HepG2 (cell line): ENCODE results near the gene GPR6. TPM values are rescaled to one million over a fixed set of nuclear protein-coding genes. Genes with fewer than 3 reads are reported as not detected.
A peak's percentile ranks its signal among the peaks of the same experiment; 100 is the strongest.

Source experiments
- DPF2 ChIP-seq: sonication (generic); formaldehyde crosslinking; IDR thresholded peaks from 2 replicates; pipeline ENCODE4 v1.4.0; 2020; ENCODE audit warnings: mild to moderate bottlenecking, low read depth, missing genetic modification reagents, borderline replicate concordance
- NFKBIZ ChIP-seq: IDR thresholded peaks from 2 replicates; pipeline ENCODE4 v1.6.1; 2018; ENCODE audit warnings: missing genetic modification reagents, missing compliant biosample characterization
- SKIL ChIP-seq: sonication (generic); formaldehyde crosslinking; IDR thresholded peaks from 2 replicates; pipeline ENCODE4 v1.8.0; 2022; ENCODE audit warnings: missing genetic modification reagents, mild to moderate bottlenecking, moderate library complexity, borderline replicate concordance
- SP5 ChIP-seq: IDR thresholded peaks from 2 replicates; pipeline ENCODE4 v1.6.1; 2016; ENCODE audit warnings: low read depth, borderline replicate concordance
- SRY ChIP-seq: sonication (generic); formaldehyde crosslinking; IDR thresholded peaks from 2 replicates; pipeline ENCODE4 v1.8.0; 2022; ENCODE audit warnings: mild to moderate bottlenecking, missing genetic modification reagents
- TEAD3 ChIP-seq: optimal IDR thresholded peaks from 2 replicates; pipeline ENCODE3; 2016; ENCODE audit warnings: borderline replicate concordance
- TSC22D2 ChIP-seq: sonication (generic); formaldehyde crosslinking; IDR thresholded peaks from 2 replicates; pipeline ENCODE4 v1.5.1; 2020; ENCODE audit warnings: missing genetic modification reagents, mild to moderate bottlenecking, borderline replicate concordance
- ZMYM4 ChIP-seq: sonication (generic); formaldehyde crosslinking; IDR thresholded peaks from 2 replicates; pipeline ENCODE4 v1.8.1; 2023; ENCODE audit warnings: mild to moderate bottlenecking, missing genetic modification reagents
- ZNF251 ChIP-seq: sonication (generic); formaldehyde crosslinking; IDR thresholded peaks from 2 replicates; pipeline ENCODE4 v1.9.0; 2021; ENCODE audit warnings: mild to moderate bottlenecking, missing genetic modification reagents
- ZNF446 ChIP-seq: sonication (generic); formaldehyde crosslinking; IDR thresholded peaks from 2 replicates; pipeline ENCODE4 v1.5.0; 2020; ENCODE audit warnings: mild to moderate bottlenecking, missing genetic modification reagents
- ZNF460 ChIP-seq: sonication (generic); formaldehyde crosslinking; IDR thresholded peaks from 2 replicates; pipeline ENCODE4 v1.5.1; 2020; ENCODE audit warnings: missing genetic modification reagents, mild to moderate bottlenecking, borderline replicate concordance
- ZNF615 ChIP-seq: sonication (generic); formaldehyde crosslinking; IDR thresholded peaks from 2 replicates; pipeline ENCODE4 v1.5.0; 2020; ENCODE audit warnings: mild to moderate bottlenecking, missing genetic modification reagents, borderline replicate concordance
- ZNF660 ChIP-seq: sonication (generic); formaldehyde crosslinking; IDR thresholded peaks from 2 replicates; pipeline ENCODE4 v1.5.1; 2020; ENCODE audit warnings: mild to moderate bottlenecking, low read depth, missing genetic modification reagents, borderline replicate concordance
- ZNF678 ChIP-seq: sonication (generic); formaldehyde crosslinking; IDR thresholded peaks from 2 replicates; pipeline ENCODE4 v1.4.0; 2020; ENCODE audit warnings: mild to moderate bottlenecking, missing genetic modification reagents
- polyA plus RNA-seq, 8 experiments: library from polyadenylated mRNA; depleted of rRNA in 3 of 8; stranded (reverse) in 7 of 8; unstranded in 1 of 8; fragments of >200 nt; fragmentation: Illumina TruSeq in 4 of 8; extraction: Trizol in 4 of 8; gene quantifications; 2 replicates each; pipeline versions ENCODE4 v1.2.1 to v1.2.3, GENCODE V29; 2011 to 2016; ENCODE audit warnings: low read depth in 4 of 8, missing spikeins in 1 of 8, mixed read lengths in 1 of 8; ENCODE audit not compliant: insufficient read depth in 1 of 8
- total RNA-seq, 5 experiments: library from RNA; depleted of rRNA; stranded (reverse); fragments of >200 nt; fragmentation: Illumina TruSeq; extraction: Trizol; gene quantifications; 2 replicates each; pipeline ENCODE4 v1.2.3, GENCODE V29; 2016; ENCODE audit warnings: low read depth in 1 of 5
- TF ChIP-seq, protein P1 (sequence below): IDR thresholded peaks from 2 replicates; pipeline ENCODE4 v1.6.1; 2016; ENCODE audit warnings: mild to moderate bottlenecking
- TF ChIP-seq, protein P2 (sequence below): sonication (generic); formaldehyde crosslinking; IDR thresholded peaks from 2 replicates; pipeline ENCODE4 v1.5.0; 2020; ENCODE audit warnings: mild to moderate bottlenecking, missing genetic modification reagents, borderline replicate concordance

The GPR6 gene
- total and polyA plus RNA-seq, 2 of the 13 experiments (the other 11 are each of a cell fraction or from before 2014, with no cell fraction given): not detected

DNA sequence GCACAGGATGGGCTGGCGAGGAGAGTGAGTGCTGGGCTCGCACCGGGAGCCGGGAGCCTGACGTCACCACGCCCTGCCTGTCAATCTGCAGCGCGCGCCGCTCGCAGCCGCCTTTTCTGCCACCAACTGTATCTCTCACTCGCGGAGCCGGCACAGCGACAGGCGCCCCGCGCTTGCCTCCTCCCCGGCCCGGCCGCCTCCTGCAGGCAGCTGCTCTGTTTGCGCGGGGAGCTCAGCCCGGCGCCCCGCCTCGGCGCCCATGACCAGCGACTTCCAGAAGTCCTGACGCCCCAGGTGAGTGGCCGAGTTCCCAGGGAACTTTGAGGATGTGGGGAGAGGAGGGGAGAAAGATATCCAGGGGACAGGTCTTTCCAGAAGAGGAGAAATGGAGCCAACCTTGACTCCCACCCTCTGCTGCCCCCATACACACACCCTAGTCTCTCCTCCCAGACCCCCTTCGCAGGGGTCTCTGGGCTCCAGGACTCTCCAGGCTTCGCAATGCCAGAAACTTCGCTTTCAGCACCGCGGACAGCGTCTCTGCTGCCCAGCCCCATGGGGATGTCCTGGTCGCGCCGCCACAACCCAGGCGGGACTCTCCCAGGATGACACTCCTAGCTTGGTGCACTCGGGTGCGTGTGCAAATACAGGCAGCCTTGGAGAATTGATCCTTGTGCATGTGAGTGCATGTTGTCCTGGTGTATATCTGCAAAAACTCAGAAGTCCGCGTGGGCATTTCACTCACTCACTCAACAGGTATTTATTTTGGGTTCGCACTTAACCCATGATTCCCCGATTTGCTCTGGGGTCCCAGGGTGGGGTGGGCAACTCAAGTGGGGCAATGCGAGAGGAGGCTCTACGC is at the start of gene GPR6 (continued):
- TF ChIP-seq DPF2 (CRISPR knock-in tag) (no peak), ZNF460 (CRISPR knock-in tag) (peak; percentile 26; the same call in 1 of the 2 replicates), ZNF660 (CRISPR knock-in tag) (no peak), SP5 (CRISPR knock-in tag) (no peak), ZNF446 (CRISPR knock-in tag) (peak; percentile 78; the same call in 1 of the 2 replicates), SKIL (CRISPR knock-in tag) (no peak), SRY (0 out of 2 replicates have a peak, but pooled peaks have one; percentile 80), ZNF615 (no peak), ZNF251 (CRISPR knock-in tag) (0 out of 2 replicates have a peak, but pooled peaks have one; percentile 71), ZNF678 (no peak), TSC22D2 (CRISPR knock-in tag) (peak; percentile 94), NFKBIZ (CRISPR knock-in tag) (0 out of 2 replicates have a peak, but pooled peaks have one; percentile 41), TEAD3 (CRISPR knock-in tag) (peak; percentile 29), ZMYM4 (CRISPR knock-in tag) (0 out of 2 replicates have a peak, but pooled peaks have one; percentile 30)
- TF ChIP-seq, protein P1, sequence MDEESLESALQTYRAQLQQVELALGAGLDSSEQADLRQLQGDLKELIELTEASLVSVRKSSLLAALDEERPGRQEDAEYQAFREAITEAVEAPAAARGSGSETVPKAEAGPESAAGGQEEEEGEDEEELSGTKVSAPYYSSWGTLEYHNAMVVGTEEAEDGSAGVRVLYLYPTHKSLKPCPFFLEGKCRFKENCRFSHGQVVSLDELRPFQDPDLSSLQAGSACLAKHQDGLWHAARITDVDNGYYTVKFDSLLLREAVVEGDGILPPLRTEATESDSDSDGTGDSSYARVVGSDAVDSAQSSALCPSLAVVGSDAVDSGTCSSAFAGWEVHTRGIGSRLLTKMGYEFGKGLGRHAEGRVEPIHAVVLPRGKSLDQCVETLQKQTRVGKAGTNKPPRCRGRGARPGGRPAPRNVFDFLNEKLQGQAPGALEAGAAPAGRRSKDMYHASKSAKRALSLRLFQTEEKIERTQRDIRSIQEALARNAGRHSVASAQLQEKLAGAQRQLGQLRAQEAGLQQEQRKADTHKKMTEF: peak; percentile 34; the same call in 1 of the 2 replicates
- TF ChIP-seq, protein P2, sequence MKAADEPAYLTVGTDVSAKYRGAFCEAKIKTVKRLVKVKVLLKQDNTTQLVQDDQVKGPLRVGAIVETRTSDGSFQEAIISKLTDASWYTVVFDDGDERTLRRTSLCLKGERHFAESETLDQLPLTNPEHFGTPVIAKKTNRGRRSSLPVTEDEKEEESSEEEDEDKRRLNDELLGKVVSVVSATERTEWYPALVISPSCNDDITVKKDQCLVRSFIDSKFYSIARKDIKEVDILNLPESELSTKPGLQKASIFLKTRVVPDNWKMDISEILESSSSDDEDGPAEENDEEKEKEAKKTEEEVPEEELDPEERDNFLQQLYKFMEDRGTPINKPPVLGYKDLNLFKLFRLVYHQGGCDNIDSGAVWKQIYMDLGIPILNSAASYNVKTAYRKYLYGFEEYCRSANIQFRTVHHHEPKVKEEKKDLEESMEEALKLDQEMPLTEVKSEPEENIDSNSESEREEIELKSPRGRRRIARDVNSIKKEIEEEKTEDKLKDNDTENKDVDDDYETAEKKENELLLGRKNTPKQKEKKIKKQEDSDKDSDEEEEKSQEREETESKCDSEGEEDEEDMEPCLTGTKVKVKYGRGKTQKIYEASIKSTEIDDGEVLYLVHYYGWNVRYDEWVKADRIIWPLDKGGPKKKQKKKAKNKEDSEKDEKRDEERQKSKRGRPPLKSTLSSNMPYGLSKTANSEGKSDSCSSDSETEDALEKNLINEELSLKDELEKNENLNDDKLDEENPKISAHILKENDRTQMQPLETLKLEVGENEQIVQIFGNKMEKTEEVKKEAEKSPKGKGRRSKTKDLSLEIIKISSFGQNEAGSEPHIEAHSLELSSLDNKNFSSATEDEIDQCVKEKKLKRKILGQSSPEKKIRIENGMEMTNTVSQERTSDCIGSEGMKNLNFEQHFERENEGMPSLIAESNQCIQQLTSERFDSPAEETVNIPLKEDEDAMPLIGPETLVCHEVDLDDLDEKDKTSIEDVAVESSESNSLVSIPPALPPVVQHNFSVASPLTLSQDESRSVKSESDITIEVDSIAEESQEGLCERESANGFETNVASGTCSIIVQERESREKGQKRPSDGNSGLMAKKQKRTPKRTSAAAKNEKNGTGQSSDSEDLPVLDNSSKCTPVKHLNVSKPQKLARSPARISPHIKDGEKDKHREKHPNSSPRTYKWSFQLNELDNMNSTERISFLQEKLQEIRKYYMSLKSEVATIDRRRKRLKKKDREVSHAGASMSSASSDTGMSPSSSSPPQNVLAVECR (CRISPR knock-in tag): no peak; the same call in 1 of the 2 replicates
